ENCODE measurements around the gene ELK3.

ELK3 gene

DNA sequence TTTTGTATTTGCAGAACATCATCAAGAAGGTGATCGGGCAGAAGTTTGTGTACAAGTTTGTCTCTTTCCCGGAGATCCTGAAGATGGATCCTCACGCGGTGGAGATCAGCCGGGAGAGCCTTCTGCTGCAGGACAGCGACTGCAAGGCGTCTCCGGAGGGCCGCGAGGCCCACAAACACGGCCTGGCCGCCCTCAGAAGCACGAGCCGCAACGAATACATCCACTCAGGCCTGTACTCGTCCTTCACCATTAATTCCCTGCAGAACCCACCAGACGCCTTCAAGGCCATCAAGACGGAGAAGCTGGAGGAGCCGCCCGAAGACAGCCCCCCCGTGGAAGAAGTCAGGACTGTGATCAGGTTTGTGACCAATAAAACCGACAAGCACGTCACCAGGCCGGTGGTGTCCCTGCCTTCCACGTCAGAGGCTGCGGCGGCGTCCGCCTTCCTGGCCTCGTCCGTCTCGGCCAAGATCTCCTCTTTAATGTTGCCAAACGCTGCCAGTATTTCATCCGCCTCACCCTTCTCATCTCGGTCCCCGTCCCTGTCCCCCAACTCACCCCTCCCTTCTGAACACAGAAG is 52.8 kb downstream of the ELK3 start:
- ChIA-PET POLR2A (no interaction called here), CTCF (interaction anchor here (1.1 kb wide), 1 partner anchor 270 kb away, joined by 3 read pairs; no protein-coding TSS in a partner anchor)
- Histone ChIP-seq H3K27ac (ENCODE audit: extremely low read depth, low read depth, low read length) (no peak overlapping the region), H3K4me1 (ENCODE audit: control insufficient read depth, insufficient read depth, low read length) (no peaks in the 10 kb centered on the region), H3K36me3 (ENCODE audit: control insufficient read depth in 2 of 2, insufficient read depth in 1 of 2, low read length in 2 of 2) (peaks cover 0 to 46% of the 10 kb centered on the region in 2 experiments; a peak in 2 of 3 replicates), H3K4me3 (ENCODE audit: low read depth, low read length) (no peak overlapping the region), H3K9me3 (ENCODE audit: control insufficient read depth, insufficient read depth, low read depth, low read length) (no peaks in the 10 kb centered on the region)
- no peak for TF ChIP-seq ZNF529 (tag by site-specific recombination; IDR thresholded peaks at IDR 0.05; ENCODE audit: insufficient replicate concordance)
- TF ChIP-seq, protein P1, sequence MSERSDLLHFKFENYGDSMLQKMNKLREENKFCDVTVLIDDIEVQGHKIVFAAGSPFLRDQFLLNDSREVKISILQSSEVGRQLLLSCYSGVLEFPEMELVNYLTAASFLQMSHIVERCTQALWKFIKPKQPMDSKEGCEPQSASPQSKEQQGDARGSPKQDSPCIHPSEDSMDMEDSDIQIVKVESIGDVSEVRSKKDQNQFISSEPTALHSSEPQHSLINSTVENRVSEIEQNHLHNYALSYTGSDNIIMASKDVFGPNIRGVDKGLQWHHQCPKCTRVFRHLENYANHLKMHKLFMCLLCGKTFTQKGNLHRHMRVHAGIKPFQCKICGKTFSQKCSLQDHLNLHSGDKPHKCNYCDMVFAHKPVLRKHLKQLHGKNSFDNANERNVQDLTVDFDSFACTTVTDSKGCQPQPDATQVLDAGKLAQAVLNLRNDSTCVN (tag by site-specific recombination; optimal IDR thresholded peaks at IDR 0.05), result no peak
- no peak for TF ChIP-seq PRDM1 (tag by site-specific recombination; IDR thresholded peaks at IDR 0.05)
- TF ChIP-seq, protein P2, sequence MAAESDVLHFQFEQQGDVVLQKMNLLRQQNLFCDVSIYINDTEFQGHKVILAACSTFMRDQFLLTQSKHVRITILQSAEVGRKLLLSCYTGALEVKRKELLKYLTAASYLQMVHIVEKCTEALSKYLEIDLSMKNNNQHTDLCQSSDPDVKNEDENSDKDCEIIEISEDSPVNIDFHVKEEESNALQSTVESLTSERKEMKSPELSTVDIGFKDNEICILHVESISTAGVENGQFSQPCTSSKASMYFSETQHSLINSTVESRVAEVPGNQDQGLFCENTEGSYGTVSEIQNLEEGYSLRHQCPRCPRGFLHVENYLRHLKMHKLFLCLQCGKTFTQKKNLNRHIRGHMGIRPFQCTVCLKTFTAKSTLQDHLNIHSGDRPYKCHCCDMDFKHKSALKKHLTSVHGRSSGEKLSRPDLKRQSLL (tag by site-specific recombination; IDR thresholded peaks at IDR 0.05), result no peak
- TF ChIP-seq, protein P3, sequence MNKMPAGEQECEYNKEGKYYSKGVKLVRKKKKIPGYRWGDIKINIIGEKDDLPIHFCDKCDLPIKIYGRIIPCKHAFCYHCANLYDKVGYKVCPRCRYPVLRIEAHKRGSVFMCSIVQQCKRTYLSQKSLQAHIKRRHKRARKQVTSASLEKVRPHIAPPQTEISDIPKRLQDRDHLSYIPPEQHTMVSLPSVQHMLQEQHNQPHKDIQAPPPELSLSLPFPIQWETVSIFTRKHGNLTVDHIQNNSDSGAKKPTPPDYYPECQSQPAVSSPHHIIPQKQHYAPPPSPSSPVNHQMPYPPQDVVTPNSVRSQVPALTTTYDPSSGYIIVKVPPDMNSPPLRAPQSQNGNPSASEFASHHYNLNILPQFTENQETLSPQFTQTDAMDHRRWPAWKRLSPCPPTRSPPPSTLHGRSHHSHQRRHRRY (tag by site-specific recombination; IDR thresholded peaks at IDR 0.05), result no peak
- no peak for TF ChIP-seq ZNF707 (tag by site-specific recombination; IDR thresholded peaks at IDR 0.05)
- TF ChIP-seq YY2 (tag by site-specific recombination; IDR thresholded peaks at IDR 0.05), result no peak

DNA sequence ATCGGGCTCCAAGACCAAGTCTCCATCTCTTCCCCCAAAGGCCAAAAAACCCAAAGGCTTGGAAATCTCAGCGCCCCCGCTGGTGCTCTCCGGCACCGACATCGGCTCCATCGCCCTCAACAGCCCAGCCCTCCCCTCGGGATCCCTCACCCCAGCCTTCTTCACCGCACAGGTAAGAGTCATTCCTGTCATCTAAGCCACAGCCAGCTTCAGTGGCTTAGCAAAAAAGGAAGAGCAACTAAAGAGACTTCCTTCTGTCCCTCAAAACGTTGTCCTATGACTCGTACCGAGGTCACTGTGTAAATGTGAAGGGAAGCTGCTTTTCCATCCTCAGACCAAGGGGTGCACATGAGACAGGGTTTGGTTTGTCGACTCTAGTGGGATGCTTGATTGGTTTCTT is 53.4 kb downstream of the ELK3 start:
- POLR2A ChIA-PET, result no interaction called here
- no peak overlapping the region for H3K27ac ChIP-seq (ENCODE audit: extremely low read depth, low read depth, low read length)
- CTCF ChIA-PET, result no interaction called here

DNA sequence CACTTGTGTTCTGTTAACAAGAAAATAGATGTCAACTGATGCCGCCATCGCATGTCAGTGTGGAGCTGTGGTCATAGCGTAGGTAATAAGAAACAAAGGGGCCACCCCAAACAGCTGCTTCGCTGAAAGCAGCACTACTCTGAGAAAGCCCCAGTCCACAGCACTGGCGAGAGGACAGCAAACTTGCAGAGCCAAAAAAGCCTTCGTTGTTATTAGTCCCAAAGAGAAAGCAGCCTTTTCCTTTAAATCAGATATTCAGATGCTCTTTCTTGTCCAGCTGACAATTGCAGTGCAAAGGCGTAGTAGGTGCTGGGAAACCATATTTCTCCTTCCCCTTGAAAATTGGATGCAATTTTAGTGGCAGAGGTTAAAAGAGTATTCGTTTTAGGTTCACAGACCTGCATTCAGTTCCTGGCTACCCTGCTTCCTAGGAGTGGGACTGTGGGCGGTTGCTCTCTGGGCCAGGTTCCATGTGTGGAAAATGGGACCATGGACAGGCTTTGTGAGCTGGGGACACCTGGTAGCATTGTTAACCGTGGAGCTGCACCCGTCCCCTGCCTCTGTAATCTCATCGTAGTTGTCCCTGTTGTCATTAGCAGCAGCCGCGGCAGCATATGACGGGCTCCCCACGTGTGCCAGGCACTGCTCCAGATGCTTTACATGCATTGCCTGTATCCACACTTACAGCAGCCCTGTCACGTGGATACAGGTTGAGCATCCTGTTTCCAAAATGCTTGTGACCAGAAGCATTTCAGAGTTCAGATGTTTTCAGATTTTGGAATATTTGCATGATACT is 54.2 kb downstream of the ELK3 start:
- ChIA-PET POLR2A (no interaction called here), CTCF (interaction anchor here (0.7 to 0.8 kb wide), 2 partner anchors 10 to 12 kb away, joined by 3 to 4 read pairs; no protein-coding TSS in a partner anchor)
- Histone ChIP-seq H3K36me3 (ENCODE audit: control insufficient read depth in 2 of 2, insufficient read depth in 1 of 2, low read length in 2 of 2) (peaks cover 0 to 47% of the 10 kb centered on the region in 2 experiments; a peak in 2 of 3 replicates), H3K4me3 (ENCODE audit: low read depth, low read length) (no peak overlapping the region), H3K9me3 (ENCODE audit: control insufficient read depth, insufficient read depth, low read depth, low read length) (no peaks in the 10 kb centered on the region), H3K4me1 (ENCODE audit: control insufficient read depth, insufficient read depth, low read length) (no peaks in the 10 kb centered on the region), H3K27ac (ENCODE audit: extremely low read depth, low read depth, low read length) (no peak overlapping the region)
- TF ChIP-seq YY1 (tag by site-specific recombination; IDR thresholded peaks at IDR 0.05), result no peak
- no peak for TF ChIP-seq ZNF501 (tag by site-specific recombination; IDR thresholded peaks at IDR 0.05)
- no peak for TF ChIP-seq ZNF214 (tag by site-specific recombination; IDR thresholded peaks at IDR 0.05; ENCODE audit: borderline replicate concordance)
- TF ChIP-seq, protein P2 (tag by site-specific recombination; IDR thresholded peaks at IDR 0.05), result no peak

More for the DNA sequence above, 53.4 kb downstream of the ELK3 start:
- TF ChIP-seq ZNF707 (tag by site-specific recombination; IDR thresholded peaks at IDR 0.05), result no peak
- TF ChIP-seq, protein P2 (tag by site-specific recombination; IDR thresholded peaks at IDR 0.05), result 0 out of 2 replicates have a peak, but pooled peaks have one; percentile 35
- Histone ChIP-seq H3K9me3 (ENCODE audit: control insufficient read depth, insufficient read depth, low read depth, low read length) (no peaks in the 10 kb centered on the region), H3K4me1 (ENCODE audit: control insufficient read depth, insufficient read depth, low read length) (no peaks in the 10 kb centered on the region), H3K36me3 (ENCODE audit: control insufficient read depth in 2 of 2, insufficient read depth in 1 of 2, low read length in 2 of 2) (peaks cover 0 to 47% of the 10 kb centered on the region in 2 experiments; a peak in 2 of 3 replicates), H3K4me3 (ENCODE audit: low read depth, low read length) (no peak overlapping the region)

Data from HEK293 (cell line).